BLaER1 treated with 17β-estradiol and CSF1 and Interleukin-3, amounts not matched to agents 10 nM and 100 nM (cell line): ENCODE results near the gene C17orf113.

ENCODE experiments used
- H3K27ac ChIP-seq, 11 experiments: shearing (Covaris generic); formaldehyde crosslinking; 2 replicates each; pipeline ENCODE4 v1.8.1; 2022
- H3K27me3 ChIP-seq, 11 experiments: shearing (Covaris generic); formaldehyde crosslinking; 2 replicates each; pipeline ENCODE4 v1.8.1; 2022
- H3K36me3 ChIP-seq, 11 experiments: shearing (Covaris generic); formaldehyde crosslinking; 2 replicates each; pipeline ENCODE4 v1.8.1; 2022
- H3K4me1 ChIP-seq, 10 experiments: shearing (Covaris generic); formaldehyde crosslinking; 2 replicates each; pipeline ENCODE4 v1.8.1; 2022
- H3K4me2 ChIP-seq, 11 experiments: shearing (Covaris generic); formaldehyde crosslinking; 2 replicates each; pipeline ENCODE4 v1.8.1; 2022
- H3K4me3 ChIP-seq, 10 experiments: shearing (Covaris generic); formaldehyde crosslinking; 2 replicates each; pipeline ENCODE4 v1.8.1; 2022
- H3K9ac ChIP-seq, 11 experiments: shearing (Covaris generic); formaldehyde crosslinking; 2 replicates each; pipeline ENCODE4 v1.8.1; 2022
- H3K9me3 ChIP-seq, 11 experiments: shearing (Covaris generic); formaldehyde crosslinking; replicated peaks in 1 of 11; 2 replicates each; pipeline ENCODE4 v1.8.1; 2022
- H4K20me1 ChIP-seq, 11 experiments: shearing (Covaris generic); formaldehyde crosslinking; 2 replicates each; pipeline ENCODE4 v1.8.1; 2022
- Cebpa-rat ChIP-seq, 11 experiments: shearing (Covaris generic); IDR thresholded peaks; 2 replicates each; pipeline ENCODE4 v1.8.1; 2022

Gene C17orf113

GRCh38 chr17:42039794-42040763, 10.3 kb downstream of the C17orf113 start:
- peaks cover 0 to 5% (median 0%) of the 10 kb centered on the region in 11 experiments; a peak in 1 of 22 replicates for H4K20me1 ChIP-seq
- H3K9me3 ChIP-seq: no peaks in the 10 kb centered on the region
- H3K4me3 ChIP-seq: no peak overlapping the region
- no peak for TF ChIP-seq Cebpa-rat (IDR thresholded peaks at IDR 0.05)
- H3K27ac ChIP-seq: no peak overlapping the region
- no peak overlapping the region for H3K4me2 ChIP-seq
- H3K9ac ChIP-seq: no peak overlapping the region
- peaks cover 11 to 38% (median 27%) of the 10 kb centered on the region in 11 experiments for H3K27me3 ChIP-seq
- no peaks in the 10 kb centered on the region for H3K4me1 ChIP-seq
- no peaks in the 10 kb centered on the region for H3K36me3 ChIP-seq

GRCh38 chr17:42038221-42038973, 12.0 kb downstream of the C17orf113 start:
- Histone ChIP-seq H3K27me3 (peaks cover 11 to 38% (median 27%) of the 10 kb centered on the region in 11 experiments), H3K4me2 (no peak overlapping the region), H3K9ac (no peak overlapping the region), H3K4me3 (no peak overlapping the region), H3K4me1 (peaks cover 0 to 12% (median 9%) of the 10 kb centered on the region in 10 experiments; a peak in 16 of 20 replicates), H3K27ac (no peak overlapping the region), H4K20me1 (peaks cover 0 to 5% (median 0%) of the 10 kb centered on the region in 11 experiments; a peak in 1 of 22 replicates), H3K36me3 (no peaks in the 10 kb centered on the region), H3K9me3 (no peaks in the 10 kb centered on the region)
- TF ChIP-seq Cebpa-rat (IDR thresholded peaks at IDR 0.05): no peak

GRCh38 chr17:42034059-42034458, 16.3 kb downstream of the C17orf113 start:
- Histone ChIP-seq H3K36me3 (no peaks in the 10 kb centered on the region), H3K4me3 (no peak overlapping the region), H4K20me1 (no peaks in the 10 kb centered on the region), H3K27ac (no peak overlapping the region), H3K9me3 (no peaks in the 10 kb centered on the region), H3K4me2 (peak overlapping the region in 10 of 11 experiments; percentile 31 to 67 (median 60); a peak in 19 of 22 replicates), H3K9ac (no peak overlapping the region), H3K27me3 (peaks cover 0 to 11% (median 7%) of the 10 kb centered on the region in 11 experiments; a peak in 9 of 22 replicates), H3K4me1 (peaks cover 0 to 17% (median 14%) of the 10 kb centered on the region in 10 experiments; a peak in 16 of 20 replicates)
- TF ChIP-seq Cebpa-rat (IDR thresholded peaks at IDR 0.05): no peak

GRCh38 chr17:42031584-42031983, 18.8 kb downstream of the C17orf113 start:
- H3K27me3 ChIP-seq: no peaks in the 10 kb centered on the region
- H3K9ac ChIP-seq: no peak overlapping the region
- H3K4me3 ChIP-seq: no peak overlapping the region
- TF ChIP-seq Cebpa-rat (IDR thresholded peaks at IDR 0.05): no peak
- H4K20me1 ChIP-seq: no peaks in the 10 kb centered on the region
- no peaks in the 10 kb centered on the region for H3K36me3 ChIP-seq
- no peaks in the 10 kb centered on the region for H3K9me3 ChIP-seq
- H3K27ac ChIP-seq: no peak overlapping the region
- peaks cover 4 to 20% (median 15%) of the 10 kb centered on the region in 10 experiments; a peak in 18 of 20 replicates for H3K4me1 ChIP-seq
- H3K4me2 ChIP-seq: no peak overlapping the region

GRCh38 chr17:42028791-42029127, 21.6 kb downstream of the C17orf113 start:
- Histone ChIP-seq H3K4me3 (no peak overlapping the region), H4K20me1 (no peaks in the 10 kb centered on the region; a peak in 1 of 22 replicates), H3K27ac (no peak overlapping the region), H3K4me2 (no peak overlapping the region), H3K9me3 (no peaks in the 10 kb centered on the region), H3K36me3 (peaks cover 5 to 19% (median 11%) of the 10 kb centered on the region in 11 experiments; a peak in 19 of 22 replicates), H3K9ac (no peak overlapping the region), H3K27me3 (no peaks in the 10 kb centered on the region), H3K4me1 (peaks cover 17 to 44% (median 27%) of the 10 kb centered on the region in 10 experiments)
- TF ChIP-seq Cebpa-rat (IDR thresholded peaks at IDR 0.05): no peak

GRCh38 chr17:42027961-42028790, 22.2 kb downstream of the C17orf113 start:
- Histone ChIP-seq H4K20me1 (no peaks in the 10 kb centered on the region; a peak in 1 of 22 replicates), H3K27ac (no peak overlapping the region), H3K27me3 (no peaks in the 10 kb centered on the region), H3K36me3 (peaks cover 9 to 24% (median 17%) of the 10 kb centered on the region in 11 experiments), H3K4me1 (peaks cover 14 to 44% (median 26%) of the 10 kb centered on the region in 10 experiments), H3K9ac (no peak overlapping the region; a peak in 1 of 22 replicates), H3K4me3 (no peak overlapping the region), H3K4me2 (no peak overlapping the region), H3K9me3 (no peaks in the 10 kb centered on the region)
- no peak for TF ChIP-seq Cebpa-rat (IDR thresholded peaks at IDR 0.05)

GRCh38 chr17:42027590-42027889, 22.9 kb downstream of the C17orf113 start:
- Histone ChIP-seq H3K36me3 (peaks cover 15 to 31% (median 23%) of the 10 kb centered on the region in 11 experiments), H3K9ac (no peak overlapping the region; a peak in 1 of 22 replicates), H3K4me1 (peaks cover 14 to 46% (median 27%) of the 10 kb centered on the region in 10 experiments), H3K27ac (no peak overlapping the region), H3K9me3 (no peaks in the 10 kb centered on the region), H4K20me1 (no peaks in the 10 kb centered on the region; a peak in 1 of 22 replicates), H3K4me2 (no peak overlapping the region), H3K27me3 (no peaks in the 10 kb centered on the region), H3K4me3 (no peak overlapping the region)
- TF ChIP-seq Cebpa-rat (IDR thresholded peaks at IDR 0.05): no peak

GRCh38 chr17:42026857-42027589, 23.4 kb downstream of the C17orf113 start:
- Histone ChIP-seq H3K4me2 (peak overlapping the region in 1 of 11 experiments; percentile 10; a peak in 1 of 22 replicates), H4K20me1 (no peaks in the 10 kb centered on the region; a peak in 1 of 22 replicates), H3K27me3 (no peaks in the 10 kb centered on the region), H3K4me3 (no peak overlapping the region), H3K36me3 (peaks cover 20 to 36% (median 28%) of the 10 kb centered on the region in 11 experiments), H3K4me1 (peaks cover 14 to 51% (median 29%) of the 10 kb centered on the region in 10 experiments), H3K27ac (peak overlapping the region in 1 of 11 experiments; percentile 13; a peak in 1 of 22 replicates), H3K9ac (peak overlapping the region in 3 of 11 experiments; percentile 5 to 49 (median 29); a peak in 1 of 22 replicates), H3K9me3 (no peaks in the 10 kb centered on the region)
- no peak for TF ChIP-seq Cebpa-rat (IDR thresholded peaks at IDR 0.05)
